K562 (cell line): ENCODE measurements around the gene PDCD11. TPM values are rescaled to one million over a fixed set of nuclear protein-coding genes. Genes with fewer than 3 reads are reported as not detected.

ENCODE experiments used
- ATAC-seq: fragments of 200-7000 bp; cut with Tn5 transposase; 3 replicates; pipeline ENCODE4 v1.9.1; 2020; ENCODE audit warnings: moderate library complexity
- BruUV-seq: library from RNA; stranded (reverse); fragments of 400-500 nt; replicated peaks from 2 replicates; lab custom pipeline; 2021; lab: Mats Ljungman, UMichigan
- CTCF ChIA-PET: fragments of 300-600 bp; formaldehyde crosslinking; extraction: SDS; loops from one replicate; lab custom pipeline; 2021; ENCODE audit warnings: low intra/inter-chr PET ratio; lab: Yijun Ruan, JAX
- POLR2A ChIA-PET: fragments of 300-600, 350-650 bp; sonication (Branson Sonifier 250); formaldehyde crosslinking; extraction: SDS; loops from one replicate; lab custom pipeline; 2021; ENCODE audit warnings: antibody characterized with exemption, inconsistent platforms; lab: Yijun Ruan, JAX
- DNase-seq, 4 experiments: peaks; one replicate each; pipeline versions ENCODE4 v3.0.0 to v3.0.0-alpha.2; 2011 to 2018; ENCODE audit warnings: low spot score in 3 of 4, mixed read lengths in 3 of 4; ENCODE audit errors: extremely low read depth in 1 of 4
- FAIRE-seq: peaks from 2 replicates; lab custom pipeline; 2011; peaks lifted over from hg19 to GRCh38; lab: Jason Lieb, UNC
- H2AFZ ChIP-seq: 2 replicates; pipeline ENCODE4 v1.6.0; 2011; ENCODE audit warnings: low read depth, low read length, control low read depth, inconsistent platforms
- H3K27ac ChIP-seq: fragments of 200-600 bp; 3 replicates; pipeline ENCODE4 v1.8.0; 2011; ENCODE audit warnings: low read depth, mild to moderate bottlenecking, control low read depth, inconsistent platforms, low read length, moderate library complexity, mixed read lengths; ENCODE audit errors: extremely low read depth
- H3K27me3 ChIP-seq, 2 experiments: fragments of 300-600 bp in 1 of 2; 2 replicates in 1 of 2; 3 replicates in 1 of 2; pipeline versions ENCODE4 v1.6.0 to v1.8.0; 2011; ENCODE audit warnings: inconsistent platforms in 2 of 2, low read length in 2 of 2, mild to moderate bottlenecking in 1 of 2, mixed read lengths in 1 of 2, moderate library complexity in 1 of 2; ENCODE audit not compliant: control insufficient read depth in 2 of 2, insufficient read depth in 2 of 2
- H3K36me3 ChIP-seq: fragments of 300-600 bp; 3 replicates; pipeline ENCODE4 v1.8.0; 2011; ENCODE audit warnings: mild to moderate bottlenecking, low read length, inconsistent platforms; ENCODE audit not compliant: control insufficient read depth, insufficient read depth
- H3K4me1 ChIP-seq, 2 experiments: fragments of 200-600 bp in 1 of 2; replicated peaks in 1 of 2; 2 replicates in 1 of 2; 3 replicates in 1 of 2; pipeline versions ENCODE4 v1.5.1 to v1.8.0; 2011; ENCODE audit warnings: inconsistent platforms in 2 of 2, low read length in 2 of 2, mild to moderate bottlenecking in 1 of 2, mixed read lengths in 1 of 2, moderate library complexity in 1 of 2; ENCODE audit not compliant: control insufficient read depth in 2 of 2, insufficient read depth in 2 of 2
- H3K4me2 ChIP-seq: 2 replicates; pipeline ENCODE4 v1.6.1; 2011; ENCODE audit warnings: low read length, control low read depth, inconsistent platforms, mixed read lengths; ENCODE audit not compliant: insufficient read depth
- H3K4me3 ChIP-seq: fragments of 200-600 bp; sonication (generic), shearing (Covaris generic); 2 replicates; pipeline ENCODE4 v1.5.1; 2016; ENCODE audit warnings: control low read depth, inconsistent platforms
- H3K79me2 ChIP-seq: fragments of 200-600 bp; 3 replicates; pipeline ENCODE4 v1.8.0; 2011; ENCODE audit warnings: low read length, inconsistent platforms; ENCODE audit not compliant: control insufficient read depth, insufficient read depth
- H3K9ac ChIP-seq, 2 experiments: 2 replicates each; pipeline versions ENCODE4 v1.6.0 to v1.6.1; 2011; ENCODE audit warnings: low read depth in 2 of 2, low read length in 2 of 2, control low read depth in 1 of 2, inconsistent platforms in 1 of 2, mild to moderate bottlenecking in 1 of 2, mixed read lengths in 1 of 2; ENCODE audit not compliant: insufficient read depth in 1 of 2
- H3K9me1 ChIP-seq: one replicate; pipeline ENCODE4 v1.6.0; 2011; ENCODE audit warnings: inconsistent platforms, mild to moderate bottlenecking, low read length, moderate library complexity; ENCODE audit not compliant: control insufficient read depth, insufficient read depth
- H3K9me3 ChIP-seq: replicated peaks from 2 replicates; pipeline ENCODE4 v1.5.1; 2011; ENCODE audit warnings: low read depth, low read length, inconsistent platforms; ENCODE audit not compliant: control insufficient read depth, insufficient read depth
- H4K20me1 ChIP-seq: replicated peaks from 2 replicates; pipeline ENCODE4 v1.6.1; 2011; ENCODE audit warnings: low read length, inconsistent platforms, mixed read lengths; ENCODE audit not compliant: control insufficient read depth, insufficient read depth
- KDM5B ChIP-seq: fragments of 200-600 bp; sonication (generic); IDR thresholded peaks from 2 replicates; pipeline ENCODE4 v1.6.1; 2012; ENCODE audit warnings: low read depth, mild to moderate bottlenecking, moderate library complexity, low read length, control low read depth, inconsistent platforms; ENCODE audit not compliant: insufficient replicate concordance
- MECOM ChIP-seq: fragments of 250-450 bp; sonication (Bioruptor Pico); IDR thresholded peaks from 2 replicates; pipeline ENCODE4 v1.8.0; 2022; ENCODE audit warnings: inconsistent platforms
- MTA3 ChIP-seq: fragments of 450-650 bp; formaldehyde crosslinking; IDR thresholded peaks from 2 replicates; pipeline ENCODE4 v1.6.1; 2017; ENCODE audit warnings: mild to moderate bottlenecking, borderline replicate concordance
- NFATC3 ChIP-seq: fragments of 450-650 bp; IDR thresholded peaks from 2 replicates; pipeline ENCODE4 v1.6.1; 2017; ENCODE audit warnings: mild to moderate bottlenecking
- POLR2A ChIP-seq: fragments of 450-650 bp; conservative IDR thresholded peaks from 2 replicates; pipeline ENCODE4 v1.6.1; 2016
- WGBS: fragments of 100-300 bp; shearing (Covaris generic); methylation state at CpG from one replicate; pipeline ENCODE4 v1.1.6; 2016; ENCODE audit warnings: low coverage, mixed read lengths; ENCODE audit not compliant: insufficient coverage; ENCODE audit errors: missing lambda C conversion rate; 5-methylcytosine and 5-hydroxymethylcytosine counted together
- in situ Hi-C: fragments of 300-500 bp; cut with MboI; formaldehyde crosslinking; loops from 4 replicates; pipeline ENCODE4 v1.15.0; 2018; ENCODE audit warnings: inconsistent platforms, mixed read lengths
- intact Hi-C: fragments of 100-400 bp; cut with micrococcal nuclease; formaldehyde crosslinking; loops from 2 replicates; pipeline ENCODE4 v1.14.2; 2022
- polyA plus RNA-seq, 8 experiments: library from polyadenylated mRNA; depleted of rRNA in 4 of 8; stranded (reverse) in 5 of 8; unstranded in 3 of 8; fragments of >200 nt; fragmentation: Nextera tagmentation in 2 of 8; fragmentation: Illumina TruSeq in 1 of 8; extraction: Ambion mirVana in 2 of 8; extraction: Trizol in 1 of 8; gene quantifications; 2 replicates each; pipeline versions ENCODE4 v1.2.1 to v1.2.3, GENCODE V29; 2011 to 2014; ENCODE audit warnings: inconsistent platforms in 1 of 8, missing spikeins in 1 of 8
- total RNA-seq, 7 experiments: library from RNA; depleted of rRNA in 6 of 7; stranded (reverse); fragments of >200 nt in 6 of 7; fragmentation: Illumina TruSeq in 2 of 7; extraction: Trizol in 2 of 7; gene quantifications; 2 replicates each; pipeline versions ENCODE4 v1.2.1 to v1.2.3, GENCODE V29; 2011 to 2021; ENCODE audit warnings: low replicate concordance in 1 of 7
- TF ChIP-seq, protein P1 (sequence below): sonication (generic); formaldehyde crosslinking; IDR thresholded peaks from 2 replicates; pipeline ENCODE4 v1.8.1; 2023; ENCODE audit warnings: mild to moderate bottlenecking, missing genetic modification reagents

PDCD11 gene
- total and polyA plus RNA-seq, 9 of the 15 experiments (the other 6 are each of a cell fraction or from before 2014, with no cell fraction given), result 14.8 to 73.8 (median 50.0) TPM

DNA sequence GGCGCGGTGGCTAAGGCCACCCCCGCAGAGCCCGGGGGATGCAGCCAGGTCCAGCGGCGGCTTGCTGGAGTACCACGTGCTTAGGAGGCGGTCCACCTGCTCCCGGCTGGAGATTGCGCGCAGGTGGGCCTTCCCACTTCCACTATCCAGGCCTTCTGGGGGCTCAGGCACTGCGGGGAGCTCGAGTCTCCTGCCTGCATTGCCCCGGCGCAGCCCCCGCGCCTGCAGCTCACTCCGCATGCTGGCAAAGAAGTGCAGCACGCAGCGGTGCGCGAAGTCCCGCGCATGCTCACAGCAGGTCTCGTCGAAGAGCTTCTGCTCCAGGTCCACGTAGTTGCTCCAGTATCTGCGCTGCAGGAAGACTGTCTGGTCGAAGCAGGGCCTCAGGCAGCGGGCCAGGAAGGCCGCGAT lies 76.8 kb downstream of the PDCD11 start:
- FAIRE-seq (no peak), ATAC-seq (no peak), DNase-seq (no peak)
- H3K79me2 ChIP-seq, result no peaks in the 10 kb centered on the region
- WGBS, result 74% methylated on average over 20 of the region's 32 CpGs
- H3K27me3 ChIP-seq, result peaks cover 0 to 10% of the 10 kb centered on the region in 2 experiments; a peak in 1 of 5 replicates
- H3K4me3 ChIP-seq, result no peak overlapping the region
- ChIA-PET POLR2A (interaction anchor here (0.6 kb wide), 1 partner anchor 122 kb away, joined by 3 read pairs; the partner anchor contains the start of gene PCGF6), CTCF (no interaction called here)
- H3K9me1 ChIP-seq, result no peaks in the 10 kb centered on the region
- no peaks in the 10 kb centered on the region; the same call in 1 of the 2 replicates for H4K20me1 ChIP-seq
- TF ChIP-seq NFATC3 (no peak), MECOM (no peak), POLR2A (no peak), KDM5B (no peak), MTA3 (no peak)
- TF ChIP-seq, protein P1, sequence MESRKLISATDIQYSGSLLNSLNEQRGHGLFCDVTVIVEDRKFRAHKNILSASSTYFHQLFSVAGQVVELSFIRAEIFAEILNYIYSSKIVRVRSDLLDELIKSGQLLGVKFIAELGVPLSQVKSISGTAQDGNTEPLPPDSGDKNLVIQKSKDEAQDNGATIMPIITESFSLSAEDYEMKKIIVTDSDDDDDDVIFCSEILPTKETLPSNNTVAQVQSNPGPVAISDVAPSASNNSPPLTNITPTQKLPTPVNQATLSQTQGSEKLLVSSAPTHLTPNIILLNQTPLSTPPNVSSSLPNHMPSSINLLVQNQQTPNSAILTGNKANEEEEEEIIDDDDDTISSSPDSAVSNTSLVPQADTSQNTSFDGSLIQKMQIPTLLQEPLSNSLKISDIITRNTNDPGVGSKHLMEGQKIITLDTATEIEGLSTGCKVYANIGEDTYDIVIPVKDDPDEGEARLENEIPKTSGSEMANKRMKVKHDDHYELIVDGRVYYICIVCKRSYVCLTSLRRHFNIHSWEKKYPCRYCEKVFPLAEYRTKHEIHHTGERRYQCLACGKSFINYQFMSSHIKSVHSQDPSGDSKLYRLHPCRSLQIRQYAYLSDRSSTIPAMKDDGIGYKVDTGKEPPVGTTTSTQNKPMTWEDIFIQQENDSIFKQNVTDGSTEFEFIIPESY (CRISPR knock-in tag), result peak; percentile 45; the same call in 1 of the 2 replicates
- H3K9me3 ChIP-seq, result no peaks in the 10 kb centered on the region
- no peak overlapping the region for H2AFZ ChIP-seq
- no peak overlapping the region for H3K27ac ChIP-seq
- intact Hi-C loops, result no loop called here
- no TSS peak for BruUV-seq
- peak overlapping the region in 1 of 2 experiments; percentile 35; a peak in 1 of 4 replicates for H3K9ac ChIP-seq
- H3K4me2 ChIP-seq, result no peak overlapping the region
- H3K4me1 ChIP-seq, result peaks cover 10 to 12% of the 10 kb centered on the region in 2 experiments; a peak in 3 of 5 replicates
- in situ Hi-C loops, result no loop called here
- H3K36me3 ChIP-seq, result no peaks in the 10 kb centered on the region
